HTR-8/SVneo (cell line): ENCODE results near the gene SMAD2.

Experiments used
- DNase-seq: peaks from one replicate; pipeline ENCODE4 v3.0.0; 2011; ENCODE audit warnings: low spot score, mixed read lengths; ENCODE audit not compliant: insufficient read length
- FAIRE-seq: peaks from 2 replicates; lab custom pipeline; 2011; peaks lifted over from hg19 to GRCh38; lab: Jason Lieb, UNC

SMAD2 gene

GRCh38 chr18:47800756-47801155 is 129.7 kb downstream of the SMAD2 start:
- no peak for FAIRE-seq
- DNase-seq = no peak

GRCh38 chr18:47800248-47800647 is 130.2 kb downstream of the SMAD2 start:
- no peak for FAIRE-seq
- no peak for DNase-seq

- FAIRE-seq (no peak), DNase-seq (no peak)
Observed at GRCh38 chr18:47799376-47799775, 131.1 kb downstream of the SMAD2 start.

- FAIRE-seq = no peak
- DNase-seq = no peak
Observed at GRCh38 chr18:47798366-47798765, 132.1 kb downstream of the SMAD2 start.

- DNase-seq (no peak), FAIRE-seq (no peak)
Observed at GRCh38 chr18:47797126-47797525, 133.3 kb downstream of the SMAD2 start.

- FAIRE-seq = no peak
- no peak for DNase-seq
Observed at GRCh38 chr18:47795434-47795814, 135.0 kb downstream of the SMAD2 start.

GRCh38 chr18:47794725-47795433 is 135.6 kb downstream of the SMAD2 start:
- DNase-seq (no peak), FAIRE-seq (no peak)

GRCh38 chr18:47793609-47794008 is 136.8 kb downstream of the SMAD2 start:
- FAIRE-seq = no peak
- DNase-seq = no peak

- no peak for FAIRE-seq
- DNase-seq = no peak
Observed at GRCh38 chr18:47791461-47791985, 138.9 kb downstream of the SMAD2 start.

- DNase-seq = no peak
- FAIRE-seq = no peak
Observed at GRCh38 chr18:47790036-47790435, 140.4 kb downstream of the SMAD2 start.

- no peak for DNase-seq
- no peak for FAIRE-seq
Observed at GRCh38 chr18:47788621-47789020, 141.8 kb downstream of the SMAD2 start.

GRCh38 chr18:47781561-47781960 is 148.9 kb downstream of the SMAD2 start:
- FAIRE-seq = no peak
- DNase-seq = no peak

GRCh38 chr18:47780011-47780725 is 150.3 kb downstream of the SMAD2 start:
- no peak for FAIRE-seq
- DNase-seq = no peak

GRCh38 chr18:47779381-47779780 is 151.1 kb downstream of the SMAD2 start:
- DNase-seq = no peak

GRCh38 chr18:47777626-47778025 is 152.8 kb downstream of the SMAD2 start:
- FAIRE-seq (no peak), DNase-seq (no peak)

More at GRCh38 chr18:47779381-47779780, 151.1 kb downstream of the SMAD2 start:
- FAIRE-seq = no peak

- no peak for DNase-seq
- no peak for FAIRE-seq
Observed at GRCh38 chr18:47775961-47776360, 154.5 kb downstream of the SMAD2 start.

- no peak for FAIRE-seq
Observed at GRCh38 chr18:47773931-47774330, 156.5 kb downstream of the SMAD2 start.

GRCh38 chr18:47772374-47773248 is 157.8 kb downstream of the SMAD2 start:
- peak; percentile 68 for DNase-seq
- FAIRE-seq = no peak

More at GRCh38 chr18:47773931-47774330, 156.5 kb downstream of the SMAD2 start:
- DNase-seq = no peak

- no peak for DNase-seq
- FAIRE-seq = no peak
Observed at GRCh38 chr18:47771922-47772321, 158.5 kb downstream of the SMAD2 start.

GRCh38 chr18:47767699-47768098 is 162.8 kb downstream of the SMAD2 start:
- FAIRE-seq (no peak), DNase-seq (no peak)
